VCaP (cell line): ENCODE measurements around the gene GABRB1.

Source experiments
- H3K27ac ChIP-seq: fragments of 450-650 bp; 2 replicates; pipeline ENCODE4 v1.5.1; 2017
- TF ChIP-seq, protein P1 (sequence below): fragments of 450-650 bp; conservative IDR thresholded peaks from 2 replicates; pipeline ENCODE4 v1.5.1; 2017; ENCODE audit warnings: mild to moderate bottlenecking, moderate library complexity

The GABRB1 gene

DNA sequence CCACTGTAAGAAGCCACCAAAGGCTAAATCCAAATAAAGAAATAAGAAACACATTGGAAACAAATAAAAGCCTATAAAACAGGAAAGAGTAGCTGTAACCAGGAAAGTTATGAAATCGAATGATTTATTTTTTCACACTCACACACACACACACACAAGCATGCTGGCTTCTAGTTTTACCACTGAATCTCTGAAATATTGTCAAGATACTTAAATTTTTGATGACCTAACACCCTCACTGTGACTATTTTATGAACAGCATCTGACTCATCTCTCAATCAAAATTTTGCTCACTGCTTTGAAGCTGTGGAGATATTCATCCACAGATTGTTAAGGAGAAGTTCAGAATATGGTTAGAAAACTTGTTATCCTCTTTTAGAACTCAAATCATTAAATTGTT, 13.9 kb upstream of the GABRB1 start:
- TF ChIP-seq, protein P1, sequence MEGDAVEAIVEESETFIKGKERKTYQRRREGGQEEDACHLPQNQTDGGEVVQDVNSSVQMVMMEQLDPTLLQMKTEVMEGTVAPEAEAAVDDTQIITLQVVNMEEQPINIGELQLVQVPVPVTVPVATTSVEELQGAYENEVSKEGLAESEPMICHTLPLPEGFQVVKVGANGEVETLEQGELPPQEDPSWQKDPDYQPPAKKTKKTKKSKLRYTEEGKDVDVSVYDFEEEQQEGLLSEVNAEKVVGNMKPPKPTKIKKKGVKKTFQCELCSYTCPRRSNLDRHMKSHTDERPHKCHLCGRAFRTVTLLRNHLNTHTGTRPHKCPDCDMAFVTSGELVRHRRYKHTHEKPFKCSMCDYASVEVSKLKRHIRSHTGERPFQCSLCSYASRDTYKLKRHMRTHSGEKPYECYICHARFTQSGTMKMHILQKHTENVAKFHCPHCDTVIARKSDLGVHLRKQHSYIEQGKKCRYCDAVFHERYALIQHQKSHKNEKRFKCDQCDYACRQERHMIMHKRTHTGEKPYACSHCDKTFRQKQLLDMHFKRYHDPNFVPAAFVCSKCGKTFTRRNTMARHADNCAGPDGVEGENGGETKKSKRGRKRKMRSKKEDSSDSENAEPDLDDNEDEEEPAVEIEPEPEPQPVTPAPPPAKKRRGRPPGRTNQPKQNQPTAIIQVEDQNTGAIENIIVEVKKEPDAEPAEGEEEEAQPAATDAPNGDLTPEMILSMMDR: no peak
- no peak overlapping the region for H3K27ac ChIP-seq

- H3K27ac ChIP-seq: no peak overlapping the region
- TF ChIP-seq, protein P1: no peak
Observed at GRCh38 chr4:47031751-47032404, 511 bp downstream of the GABRB1 start.

DNA sequence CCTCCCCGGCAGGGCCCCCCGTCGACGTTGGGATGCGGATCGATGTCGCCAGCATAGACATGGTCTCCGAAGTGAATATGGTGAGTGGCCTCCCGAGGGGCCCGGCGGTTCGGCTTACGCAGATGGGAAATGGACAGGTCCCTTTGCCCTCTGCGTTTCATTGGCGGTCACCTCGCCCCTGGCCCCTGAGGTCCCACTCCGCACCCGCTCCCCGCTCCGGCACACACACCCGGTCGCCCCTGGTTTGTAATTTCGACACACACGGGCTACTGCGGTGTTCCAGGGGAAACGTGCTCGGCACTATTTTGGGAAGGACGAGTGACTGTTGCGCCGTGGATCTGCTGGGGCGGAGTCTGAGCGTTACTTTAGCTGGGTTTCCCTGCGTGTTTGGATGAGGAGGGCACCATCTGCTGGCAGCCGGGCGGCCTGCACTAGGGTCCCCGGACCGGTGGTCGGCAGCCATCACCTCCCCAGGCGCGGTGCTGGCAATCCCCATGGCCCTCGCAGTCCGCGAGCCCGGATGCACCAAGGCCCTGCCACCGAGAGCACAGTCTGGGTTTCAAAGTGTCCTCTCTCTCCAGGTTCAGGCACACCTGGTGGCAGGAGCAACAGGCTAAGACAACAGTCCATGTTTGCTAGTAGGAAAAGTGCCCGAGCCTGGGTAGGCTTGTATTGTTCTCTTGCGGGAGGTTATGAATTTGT, 1.2 kb downstream of the GABRB1 start:
- TF ChIP-seq, protein P1: peak; percentile 34; the same call in 1 of the 2 replicates
- H3K27ac ChIP-seq: no peak overlapping the region

DNA sequence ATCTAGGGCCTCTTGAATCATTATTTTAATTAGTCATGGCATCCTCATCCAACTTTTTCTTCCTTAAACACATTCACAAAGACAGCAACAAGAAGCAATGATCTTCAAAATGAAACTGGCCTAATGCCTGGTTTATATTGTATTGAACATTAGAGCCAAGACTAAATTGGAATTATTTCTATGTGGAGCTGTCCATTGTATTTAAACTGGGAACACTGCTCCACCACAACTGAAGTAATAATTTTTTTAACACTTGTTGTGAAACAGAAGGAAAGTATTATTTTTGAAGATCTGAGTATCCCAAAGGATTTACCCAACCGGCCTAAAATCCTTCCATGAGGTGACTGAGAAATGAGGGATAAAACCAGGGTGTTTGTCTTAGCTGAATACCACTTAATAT, 6.9 kb downstream of the GABRB1 start:
- TF ChIP-seq, protein P1: no peak
- no peak overlapping the region for H3K27ac ChIP-seq

DNA sequence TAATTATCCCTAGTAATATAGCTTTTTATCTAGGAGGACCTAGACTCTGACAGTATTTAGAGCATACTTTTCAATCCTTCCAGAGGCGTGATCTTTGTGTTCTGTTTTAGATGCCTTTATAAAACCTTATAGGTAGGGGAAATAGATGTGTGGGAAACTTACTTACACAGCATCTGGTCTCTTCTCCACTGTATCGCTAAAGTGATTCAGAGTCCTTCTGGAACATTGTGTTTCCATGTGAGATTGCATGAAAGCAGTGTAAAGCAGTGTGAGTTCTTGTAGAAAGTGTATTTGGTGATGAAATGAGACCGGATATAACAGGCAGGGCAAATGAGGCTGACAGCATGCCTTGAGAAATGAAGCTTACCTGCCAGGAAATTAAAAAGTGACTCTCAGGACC, 9.5 kb downstream of the GABRB1 start:
- TF ChIP-seq, protein P1: no peak
- H3K27ac ChIP-seq: no peak overlapping the region

DNA sequence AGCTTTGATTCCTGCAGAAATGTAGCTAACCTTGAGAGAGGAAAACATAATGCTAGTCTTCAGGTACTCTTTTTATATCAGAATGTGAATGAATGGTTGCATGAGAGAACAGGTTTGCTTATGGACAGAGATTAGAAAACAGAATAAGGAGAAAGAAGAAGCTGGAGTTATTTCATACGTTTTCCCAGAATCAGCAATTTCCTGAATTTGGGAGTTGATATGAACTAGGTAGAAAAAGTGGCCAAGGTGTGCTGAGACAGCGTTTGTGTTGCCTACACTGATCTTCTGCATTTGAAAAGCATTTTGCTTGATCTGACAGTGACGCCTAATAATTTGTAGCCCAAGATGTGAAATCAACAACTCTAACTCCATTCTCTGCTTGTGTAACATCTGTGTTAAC, 12.5 kb downstream of the GABRB1 start:
- TF ChIP-seq, protein P1: no peak
- H3K27ac ChIP-seq: no peak overlapping the region

DNA sequence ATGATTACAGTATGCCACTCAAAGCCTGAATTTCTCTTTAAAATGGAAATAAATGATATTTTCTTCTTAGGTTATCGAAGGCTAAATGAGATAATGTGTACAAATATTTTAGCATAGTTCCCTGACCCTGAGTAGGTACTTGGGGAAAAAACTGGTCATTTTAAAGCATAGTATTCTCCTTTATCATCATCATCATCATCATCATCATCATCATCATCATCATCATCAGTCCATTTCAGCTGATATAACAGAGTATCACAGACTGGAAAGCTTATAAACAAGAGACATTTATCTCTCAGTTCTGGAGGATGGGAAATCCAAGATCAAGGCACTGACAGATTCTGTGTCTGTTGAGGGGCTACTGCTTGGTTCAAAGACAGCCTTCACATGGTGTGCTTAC, 13.9 kb downstream of the GABRB1 start:
- TF ChIP-seq, protein P1: no peak

More for the DNA sequence above, 13.9 kb downstream of the GABRB1 start:
- no peak overlapping the region for H3K27ac ChIP-seq
